ENCODE data around the gene OR2K2.
"Not testable (repeated sequence)": the region's sequence is repeated elsewhere in the genome, so short reads cannot be mapped to it uniquely, and the experiment has no call there.

Gene OR2K2

DNA sequence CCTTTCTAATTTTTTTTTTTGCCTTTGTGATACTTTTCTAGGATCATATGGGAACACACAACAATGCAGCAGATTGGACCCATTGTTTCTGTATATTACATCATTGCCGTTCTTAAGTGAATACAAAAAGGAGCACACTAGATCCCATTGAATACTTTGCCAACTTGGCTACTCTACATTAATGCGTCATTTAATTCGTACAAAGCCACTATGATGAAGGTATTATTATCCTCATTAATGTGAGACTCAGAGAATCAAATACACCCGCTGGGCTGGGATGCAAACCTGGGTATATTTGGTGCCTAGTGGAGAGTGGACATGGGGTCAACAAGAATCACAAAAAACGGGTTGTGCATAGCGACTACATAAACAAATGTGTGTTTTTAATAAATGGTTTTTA is 31.9 kb downstream of the OR2K2 start:
- DNase-seq (ENCODE audit: low read depth, low spot score) = peak; percentile 4

DNA sequence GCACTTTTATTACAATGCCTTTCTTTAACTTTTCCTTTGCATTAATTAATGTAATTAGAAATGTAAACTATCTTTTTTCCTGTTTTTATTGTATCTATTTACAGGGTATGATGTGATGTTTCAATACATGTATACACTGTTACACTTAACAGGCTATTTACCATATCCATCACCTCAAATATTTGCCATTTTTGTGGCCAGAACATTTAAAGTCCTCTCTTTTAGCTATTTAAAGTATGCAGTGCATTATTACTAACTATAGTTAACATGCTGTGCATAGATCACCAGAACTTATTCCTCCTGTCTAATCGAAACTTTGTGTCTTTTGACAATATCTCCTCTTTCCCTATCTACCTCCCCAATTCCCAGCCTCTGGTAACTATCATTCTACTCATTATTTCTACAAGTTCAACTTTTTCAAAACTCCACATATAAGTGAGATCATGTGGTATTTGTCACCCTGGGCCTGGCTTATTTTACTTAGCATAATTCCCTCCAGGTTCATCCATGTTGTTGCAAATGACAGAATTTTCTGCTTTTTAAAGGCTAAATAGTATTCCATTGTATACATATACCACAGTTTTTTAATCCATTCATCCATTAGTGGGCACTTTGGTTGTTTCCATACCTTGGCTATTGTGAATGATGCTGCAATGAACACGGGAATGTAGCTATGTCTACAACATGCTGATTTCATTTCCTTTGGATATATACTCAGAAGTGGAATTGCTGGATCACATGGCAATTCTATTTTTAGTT is 32.8 kb downstream of the OR2K2 start:
- DNase-seq (ENCODE audit: low read depth, low spot score) = peak; percentile 23

DNA sequence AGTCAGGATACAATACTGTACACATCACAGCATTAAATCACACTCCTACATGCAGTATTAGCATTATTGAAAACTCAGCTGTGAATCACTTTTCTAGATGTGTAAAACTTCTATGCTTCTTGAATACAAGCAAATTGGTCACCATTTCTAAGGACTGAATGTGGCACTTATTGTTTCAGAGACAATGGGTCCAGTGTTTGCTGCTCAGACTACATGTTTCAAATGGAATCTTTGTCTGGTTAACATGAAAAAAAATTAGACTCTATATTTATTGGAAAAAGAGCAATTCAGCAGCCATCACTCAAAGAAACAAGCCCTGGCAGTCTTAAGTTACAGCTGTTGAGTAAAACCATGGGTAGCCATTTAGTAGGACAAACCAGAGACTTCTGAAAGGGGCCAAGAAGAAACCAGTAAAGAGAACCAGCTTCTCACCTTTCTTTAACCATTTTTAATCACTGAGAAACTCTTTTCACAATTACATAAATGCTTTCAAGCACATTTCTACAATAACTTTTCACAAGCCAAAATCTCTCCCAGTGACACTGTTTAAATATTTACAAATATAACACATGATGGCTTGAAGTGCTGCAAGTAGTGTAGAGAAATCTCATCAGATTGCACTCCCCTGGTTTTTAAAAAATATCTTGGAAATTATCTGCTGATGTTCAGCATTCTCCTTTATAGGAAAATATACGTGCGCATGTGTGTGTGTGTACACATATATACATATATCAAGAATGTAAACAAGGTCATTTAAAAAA is 35.2 kb downstream of the OR2K2 start:
- no peak for DNase-seq (ENCODE audit: low read depth, low spot score)

DNA sequence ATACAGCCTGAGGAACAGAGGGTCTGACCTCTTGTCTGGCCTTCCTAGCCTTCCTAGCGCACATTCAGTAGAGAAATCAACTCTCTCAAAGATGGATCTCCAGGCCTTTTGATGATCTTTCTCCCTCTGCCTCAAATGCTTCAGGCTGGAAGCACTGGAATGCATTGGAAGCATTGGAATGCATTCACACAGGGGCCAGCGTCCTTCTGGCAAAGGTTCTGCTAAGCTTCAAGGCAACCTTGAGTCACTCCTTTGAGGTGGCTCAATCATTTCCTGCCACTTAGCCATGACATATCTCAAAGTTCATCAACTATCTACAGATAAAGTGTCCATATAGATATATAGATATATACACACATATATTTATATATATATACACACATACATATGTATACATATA is 42.9 kb downstream of the OR2K2 start:
- DNase-seq (ENCODE audit: low read depth, low spot score) = peak; percentile 80

DNA sequence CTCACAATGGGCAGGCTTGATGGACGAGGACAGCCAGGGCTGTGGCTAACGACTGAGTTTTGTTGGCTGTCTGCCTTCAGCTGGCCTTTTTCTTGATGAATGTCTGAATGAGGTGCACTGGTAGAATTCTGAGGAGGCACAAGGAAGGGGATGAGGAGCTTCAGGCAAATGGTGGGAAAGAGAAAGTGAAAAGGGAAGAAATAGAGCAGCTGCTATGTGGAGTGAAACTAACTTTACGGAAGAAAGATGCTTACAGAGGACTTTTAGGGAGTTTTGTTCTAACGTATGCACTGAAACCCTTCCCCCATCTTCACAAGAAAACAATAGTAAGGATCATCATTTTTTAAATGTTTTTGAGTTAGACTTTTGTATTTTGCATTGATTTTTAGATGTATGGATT is 45.3 kb downstream of the OR2K2 start:
- no peak for DNase-seq (ENCODE audit: low read depth, low spot score)

DNA sequence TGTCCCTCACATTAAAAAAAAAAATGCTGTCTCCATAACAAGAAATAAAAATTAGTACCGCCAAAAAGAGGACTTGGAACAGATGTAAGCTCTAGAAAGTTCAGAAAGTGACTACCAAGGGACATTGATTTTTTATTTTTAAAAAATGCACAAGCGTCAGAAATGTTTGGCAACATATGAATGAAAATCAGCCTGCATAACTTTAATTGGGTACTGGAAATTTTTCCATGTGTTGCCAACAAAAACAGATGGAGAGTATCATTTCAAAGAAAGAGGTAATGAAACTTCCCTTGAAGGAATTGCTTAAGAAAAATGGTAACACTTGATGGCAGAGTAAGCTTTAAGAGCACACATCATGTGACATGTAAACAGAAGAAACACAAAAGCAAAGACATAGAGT is 47.2 kb downstream of the OR2K2 start:
- no peak for DNase-seq (ENCODE audit: low read depth, low spot score)

DNA sequence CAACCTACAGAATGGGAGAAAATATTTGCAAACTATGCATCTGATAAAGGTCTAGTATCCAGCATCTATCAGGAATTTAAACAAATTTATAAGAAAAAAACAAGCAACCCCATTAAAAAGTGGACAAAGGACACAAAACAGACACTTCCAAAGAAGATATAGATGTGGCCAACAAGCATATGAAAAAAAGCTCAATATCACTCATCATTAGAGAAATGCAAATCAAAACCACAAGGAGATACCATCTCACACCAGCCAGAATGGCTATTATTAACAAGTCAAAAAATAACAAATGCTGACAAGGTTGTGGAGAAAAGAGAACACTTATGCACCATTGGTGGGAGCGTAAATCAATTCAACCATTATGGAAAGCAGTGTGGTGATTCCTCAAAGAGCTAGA is 49.2 kb downstream of the OR2K2 start:
- not testable (repeated sequence) for DNase-seq (ENCODE audit: low read depth, low spot score)

All from astrocyte of the hippocampus (primary cell).